Endothelial cell (in vitro differentiated cells): ENCODE data around the gene KCNIP4. TPM values are rescaled to one million over a fixed set of nuclear protein-coding genes. Genes with fewer than 3 reads are reported as not detected.

Source experiments
- DNase-seq: peaks from one replicate; pipeline ENCODE4 v3.0.0; 2021; ENCODE audit warnings: low spot score
- H3K27ac Mint-ChIP-seq: one replicate; pipeline ENCODE4 v1.8.0; 2021; ENCODE audit warnings: mixed read lengths, inconsistent platforms; ENCODE audit not compliant: unreplicated experiment
- H3K27me3 Mint-ChIP-seq: one replicate; pipeline ENCODE4 v1.8.0; 2021; ENCODE audit warnings: mild to moderate bottlenecking, moderate library complexity, mixed read lengths, inconsistent platforms; ENCODE audit not compliant: unreplicated experiment
- H3K36me3 Mint-ChIP-seq: one replicate; pipeline ENCODE4 v1.8.0; 2021; ENCODE audit warnings: mild to moderate bottlenecking, low read depth, mixed read lengths, inconsistent platforms; ENCODE audit not compliant: unreplicated experiment
- H3K4me1 Mint-ChIP-seq: one replicate; pipeline ENCODE4 v1.8.0; 2021; ENCODE audit warnings: mild to moderate bottlenecking, mixed read lengths, inconsistent platforms; ENCODE audit not compliant: unreplicated experiment
- H3K4me3 Mint-ChIP-seq: one replicate; pipeline ENCODE4 v1.8.0; 2021; ENCODE audit warnings: mild to moderate bottlenecking, mixed read lengths, inconsistent platforms; ENCODE audit not compliant: unreplicated experiment
- H3K9me3 Mint-ChIP-seq: one replicate; pipeline ENCODE4 v1.8.0; 2021; ENCODE audit warnings: mixed read lengths, inconsistent platforms; ENCODE audit not compliant: unreplicated experiment
- total RNA-seq: library from RNA; stranded (reverse); fragmentation: NEBNext Ultra II Directional; extraction: Animal tissue kit (Norgen Biotek cat#: 25700); gene quantifications from one replicate; pipeline ENCODE4 v1.2.1, GENCODE V29; 2021; ENCODE audit not compliant: unreplicated experiment
- TF ChIP-seq, protein P1 (sequence below): fragments of 200-600 bp; sonication (generic); IDR thresholded peaks from one replicate; pipeline ENCODE4 v1.5.0; 2021; ENCODE audit warnings: antibody characterized with exemption; ENCODE audit not compliant: unreplicated experiment

The KCNIP4 gene
- total RNA-seq, 1 donor from 2014 or later: 0.31 TPM

DNA sequence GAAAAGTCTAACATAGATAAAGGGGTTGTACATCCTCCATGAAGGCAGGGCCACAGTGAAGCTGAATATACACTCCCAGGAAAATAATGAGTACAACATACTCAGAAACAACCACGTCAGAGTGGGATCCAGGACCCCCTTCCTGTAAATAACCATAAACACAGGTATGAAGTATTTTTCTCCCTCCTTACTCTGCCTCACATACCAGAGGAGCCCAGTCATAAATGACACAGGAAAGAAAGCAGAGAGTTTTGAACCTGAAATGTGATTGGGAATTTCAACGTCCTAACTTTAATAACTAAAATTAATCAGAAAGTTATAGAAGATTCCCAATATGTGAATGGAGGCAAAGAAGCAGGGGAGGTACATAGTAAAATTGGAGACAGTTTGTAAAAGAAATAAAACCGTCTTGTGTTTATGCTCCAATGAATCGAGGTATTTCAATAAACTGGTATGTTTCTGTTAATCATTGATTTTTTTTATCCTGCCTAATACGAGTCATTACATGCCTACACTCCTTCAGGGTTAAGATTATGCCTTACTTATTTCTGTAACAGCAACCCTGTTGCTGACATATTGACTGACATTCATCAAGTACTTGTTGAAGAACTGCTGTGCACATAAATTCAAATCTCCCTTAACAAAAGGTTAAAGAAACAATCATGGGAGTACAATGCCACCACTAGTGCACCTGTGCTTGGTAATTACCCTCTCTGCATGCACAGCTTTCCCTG is 431.3 kb downstream of the KCNIP4 start:
- H3K9me3 Mint-ChIP-seq: no peaks in the 10 kb centered on the region
- no peak overlapping the region for H3K4me3 Mint-ChIP-seq
- no peak for DNase-seq
- no peak overlapping the region for H3K27ac Mint-ChIP-seq
- TF ChIP-seq, protein P1, sequence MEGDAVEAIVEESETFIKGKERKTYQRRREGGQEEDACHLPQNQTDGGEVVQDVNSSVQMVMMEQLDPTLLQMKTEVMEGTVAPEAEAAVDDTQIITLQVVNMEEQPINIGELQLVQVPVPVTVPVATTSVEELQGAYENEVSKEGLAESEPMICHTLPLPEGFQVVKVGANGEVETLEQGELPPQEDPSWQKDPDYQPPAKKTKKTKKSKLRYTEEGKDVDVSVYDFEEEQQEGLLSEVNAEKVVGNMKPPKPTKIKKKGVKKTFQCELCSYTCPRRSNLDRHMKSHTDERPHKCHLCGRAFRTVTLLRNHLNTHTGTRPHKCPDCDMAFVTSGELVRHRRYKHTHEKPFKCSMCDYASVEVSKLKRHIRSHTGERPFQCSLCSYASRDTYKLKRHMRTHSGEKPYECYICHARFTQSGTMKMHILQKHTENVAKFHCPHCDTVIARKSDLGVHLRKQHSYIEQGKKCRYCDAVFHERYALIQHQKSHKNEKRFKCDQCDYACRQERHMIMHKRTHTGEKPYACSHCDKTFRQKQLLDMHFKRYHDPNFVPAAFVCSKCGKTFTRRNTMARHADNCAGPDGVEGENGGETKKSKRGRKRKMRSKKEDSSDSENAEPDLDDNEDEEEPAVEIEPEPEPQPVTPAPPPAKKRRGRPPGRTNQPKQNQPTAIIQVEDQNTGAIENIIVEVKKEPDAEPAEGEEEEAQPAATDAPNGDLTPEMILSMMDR: no peak
- H3K4me1 Mint-ChIP-seq: no peaks in the 10 kb centered on the region
- H3K27me3 Mint-ChIP-seq: no peaks in the 10 kb centered on the region
- no peaks in the 10 kb centered on the region for H3K36me3 Mint-ChIP-seq

DNA sequence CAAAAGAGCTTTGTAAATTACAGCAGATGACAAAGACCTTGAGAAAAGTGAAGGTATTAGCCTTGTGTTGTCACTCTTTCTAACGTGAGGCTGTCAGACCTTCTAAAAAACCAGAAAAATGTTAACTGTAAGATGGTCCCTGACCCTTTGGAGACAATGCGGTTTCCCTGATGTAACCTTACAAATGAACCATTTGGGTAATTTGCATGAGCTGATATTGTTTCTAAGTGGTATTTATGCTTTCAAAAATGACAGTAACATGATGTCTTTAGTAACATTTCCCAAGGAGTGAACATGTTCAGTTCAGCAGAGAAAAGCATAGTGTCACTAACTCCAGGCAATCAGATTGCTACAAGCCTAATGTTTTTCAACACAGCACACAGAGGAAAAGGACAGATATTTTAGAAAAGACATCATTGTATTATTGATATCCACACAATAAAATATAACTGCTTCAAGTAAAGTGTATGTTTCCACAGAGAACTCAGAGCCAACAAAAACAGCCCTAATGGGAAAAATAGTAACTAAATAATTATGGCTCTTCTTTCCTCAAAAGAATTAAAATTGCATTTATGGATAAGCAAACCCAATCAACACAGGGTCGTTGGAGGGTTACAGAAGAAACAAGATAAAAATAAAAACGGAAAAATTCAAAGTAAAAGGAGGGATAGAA is 434.4 kb downstream of the KCNIP4 start:
- no peaks in the 10 kb centered on the region for H3K9me3 Mint-ChIP-seq
- no peaks in the 10 kb centered on the region for H3K36me3 Mint-ChIP-seq
- no peak overlapping the region for H3K4me3 Mint-ChIP-seq
- H3K4me1 Mint-ChIP-seq: no peaks in the 10 kb centered on the region
- no peak for DNase-seq
- H3K27me3 Mint-ChIP-seq: no peaks in the 10 kb centered on the region
- no peak overlapping the region for H3K27ac Mint-ChIP-seq
- TF ChIP-seq, protein P1: no peak

DNA sequence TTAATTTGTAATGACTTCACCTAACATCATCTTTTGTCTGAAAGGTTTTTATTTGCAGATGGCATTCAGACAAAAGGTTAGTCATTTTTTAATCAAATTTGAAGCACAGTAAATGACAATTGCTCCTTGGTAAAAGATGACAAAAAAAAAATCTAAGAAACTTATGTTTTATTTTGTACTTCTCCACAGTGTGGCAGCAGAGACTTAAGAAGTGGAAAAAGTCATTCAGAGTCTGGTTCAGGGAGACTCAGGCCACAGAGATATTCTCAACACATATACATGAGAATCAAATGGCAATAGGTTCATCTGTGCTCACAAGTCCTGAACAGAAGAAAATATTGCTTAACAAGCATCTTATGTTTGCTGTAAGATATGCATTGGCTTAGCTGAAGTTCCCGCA is 436.2 kb downstream of the KCNIP4 start:
- Mint-ChIP-seq H3K27me3 (no peaks in the 10 kb centered on the region), H3K4me3 (no peak overlapping the region), H3K27ac (no peak overlapping the region), H3K36me3 (no peaks in the 10 kb centered on the region), H3K4me1 (no peaks in the 10 kb centered on the region), H3K9me3 (no peaks in the 10 kb centered on the region)
- TF ChIP-seq, protein P1: peak; percentile 52
- peak; percentile 19 for DNase-seq

DNA sequence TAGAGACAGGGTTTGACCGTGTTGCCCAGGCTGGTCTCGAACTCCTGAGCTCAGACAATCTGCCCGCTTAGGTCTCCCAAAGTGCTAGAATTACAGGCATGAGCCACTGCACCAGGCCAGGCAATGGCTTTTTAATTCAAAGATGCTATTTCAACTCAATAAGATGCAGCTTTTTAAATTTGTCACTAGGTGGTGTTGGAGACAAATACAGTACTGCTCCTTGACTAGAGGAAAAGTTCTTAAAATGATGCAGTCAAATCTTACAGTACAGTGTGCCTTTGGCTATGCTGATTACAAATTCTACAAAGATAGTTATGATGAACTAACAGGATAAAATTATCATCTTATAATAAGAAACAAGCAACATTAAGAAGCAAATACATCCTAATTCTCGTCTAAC is 441.1 kb downstream of the KCNIP4 start:
- Mint-ChIP-seq H3K4me3 (no peak overlapping the region), H3K36me3 (no peaks in the 10 kb centered on the region), H3K4me1 (no peaks in the 10 kb centered on the region), H3K27ac (no peak overlapping the region), H3K27me3 (no peaks in the 10 kb centered on the region), H3K9me3 (no peaks in the 10 kb centered on the region)
- TF ChIP-seq, protein P1: peak; percentile 63
- DNase-seq: no peak

DNA sequence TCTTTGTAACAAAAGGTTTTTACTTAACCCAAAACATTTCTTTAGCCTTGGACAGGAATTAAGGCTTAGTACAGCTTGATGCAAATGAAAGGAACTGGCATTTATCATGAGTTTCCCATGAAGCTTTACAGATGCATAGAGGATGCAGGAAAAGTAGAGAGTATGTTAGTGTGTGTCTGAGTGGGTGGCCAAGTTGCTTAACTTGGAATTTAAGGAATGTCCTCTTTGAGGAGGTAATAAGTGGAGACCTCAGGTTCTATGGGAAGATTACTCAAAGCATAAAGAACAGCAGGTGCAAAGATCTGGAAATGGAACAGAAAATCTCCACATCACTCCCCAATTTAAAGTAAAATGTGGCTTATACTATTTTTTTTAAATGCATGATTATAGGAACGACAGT is 457.9 kb downstream of the KCNIP4 start:
- no peak overlapping the region for H3K4me3 Mint-ChIP-seq
- no peak overlapping the region for H3K27ac Mint-ChIP-seq
- H3K4me1 Mint-ChIP-seq: no peaks in the 10 kb centered on the region
- TF ChIP-seq, protein P1: no peak
- no peak for DNase-seq
- no peaks in the 10 kb centered on the region for H3K27me3 Mint-ChIP-seq
- no peaks in the 10 kb centered on the region for H3K9me3 Mint-ChIP-seq
- no peaks in the 10 kb centered on the region for H3K36me3 Mint-ChIP-seq
